T-helper 1 cell (primary cell): ENCODE measurements around the gene RNU2-63P.
"Not testable (repeated sequence)": the region's sequence is repeated elsewhere in the genome, so short reads cannot be mapped to it uniquely, and the experiment has no call there.

Experiments used
- DNase-seq, 5 donors: peaks; one replicate each; pipeline ENCODE4 v3.0.0-alpha.2; 2012 to 2020
- total RNA-seq, 4 donors: gene quantifications; one replicate each; lab custom pipeline; 2026; lab: John Stamatoyannopoulos, UW

The RNU2-63P gene
- 1.3 to 10.3 (median 6.2) reads per million in 4 donors for total RNA-seq

GRCh38 chr2:88016086-88016959, at the start of gene RNU2-63P:
RNU2-63P (minus strand) TSS chr2:88016547.
- peak; percentile 45 to 75 (median 69) for DNase-seq

- no peak for DNase-seq
Measured at GRCh38 chr2:88061295-88061694, 44.9 kb upstream of the RNU2-63P start.

GRCh38 chr2:88060907-88061275, 44.5 kb upstream of the RNU2-63P start:
- DNase-seq, result no peak

GRCh38 chr2:88059979-88060906, 43.9 kb upstream of the RNU2-63P start:
- DNase-seq, result peak in 3 of 5 donors; percentile 5 to 45 (median 21)

GRCh38 chr2:88058191-88058590, 41.8 kb upstream of the RNU2-63P start:
- no peak for DNase-seq

- no peak for DNase-seq
Measured at GRCh38 chr2:88057437-88057844, 41.1 kb upstream of the RNU2-63P start.

GRCh38 chr2:88055371-88056128, 39.2 kb upstream of the RNU2-63P start, which contains the start of gene KRCC1:
KRCC1 (minus strand) TSS chr2:88055783; CDS start chr2:88028563, 27,220 bp downstream.
- peak; percentile 90 to 98 (median 93) for DNase-seq

GRCh38 chr2:88054782-88055370, 38.5 kb upstream of the RNU2-63P start:
- no peak for DNase-seq

GRCh38 chr2:88053934-88054781, 37.8 kb upstream of the RNU2-63P start:
- DNase-seq, result no peak

GRCh38 chr2:88053296-88053695, 36.9 kb upstream of the RNU2-63P start:
- no peak for DNase-seq

- DNase-seq, result no peak
Measured at GRCh38 chr2:88051792-88052191, 35.4 kb upstream of the RNU2-63P start.

- no peak for DNase-seq
Measured at GRCh38 chr2:88049622-88050021, 33.3 kb upstream of the RNU2-63P start.

GRCh38 chr2:88048541-88048940, 32.2 kb upstream of the RNU2-63P start:
- no peak for DNase-seq

- DNase-seq, result not testable (repeated sequence)
Measured at GRCh38 chr2:88045561-88045960, 29.2 kb upstream of the RNU2-63P start.

GRCh38 chr2:88042476-88042875, 26.1 kb upstream of the RNU2-63P start:
- no peak for DNase-seq

GRCh38 chr2:88038263-88039105, 22.1 kb upstream of the RNU2-63P start:
- DNase-seq, result no peak

- no peak for DNase-seq
Measured at GRCh38 chr2:88036606-88037005, 20.3 kb upstream of the RNU2-63P start.

- DNase-seq, result no peak
Measured at GRCh38 chr2:88036182-88036581, 19.8 kb upstream of the RNU2-63P start.

- DNase-seq, result no peak
Measured at GRCh38 chr2:88032070-88032702, 15.8 kb upstream of the RNU2-63P start.

GRCh38 chr2:88028931-88029330, 12.6 kb upstream of the RNU2-63P start:
- no peak for DNase-seq
